WERI-Rb-1 (cell line): ENCODE data around the gene RAB7B.

Experiments
- DNase-seq: peaks from one replicate; pipeline ENCODE4 v3.0.0-alpha.2; 2020
- H3K27ac ChIP-seq: fragments of 250-450 bp; sonication (Bioruptor Pico); 2 replicates; pipeline ENCODE4 v1.5.1; 2020; ENCODE audit warnings: mild to moderate bottlenecking, moderate library complexity
- H3K27me3 ChIP-seq: fragments of 250-450 bp; sonication (Bioruptor Pico); 2 replicates; pipeline ENCODE4 v1.5.1; 2021; ENCODE audit warnings: mild to moderate bottlenecking, low read depth, moderate library complexity; ENCODE audit not compliant: insufficient read depth, severe bottlenecking
- H3K36me3 ChIP-seq: fragments of 250-450 bp; sonication (Bioruptor Pico); 2 replicates; pipeline ENCODE4 v1.5.1; 2020; ENCODE audit warnings: mild to moderate bottlenecking, moderate library complexity
- H3K4me3 ChIP-seq: 2 replicates; pipeline ENCODE4 v1.5.1; 2011; ENCODE audit warnings: low read depth, mild to moderate bottlenecking, control low read depth, low read length
- H3K9me3 ChIP-seq: fragments of 250-450 bp; sonication (Bioruptor Pico); 2 replicates; pipeline ENCODE4 v1.5.1; 2021; ENCODE audit warnings: mild to moderate bottlenecking, moderate library complexity; ENCODE audit not compliant: severe bottlenecking
- CTCF ChIP-seq: IDR thresholded peaks from 2 replicates; pipeline ENCODE4 v1.5.1; 2011; ENCODE audit warnings: low read depth, mild to moderate bottlenecking, control low read depth, inconsistent platforms, low read length

The RAB7B gene

GRCh38 chr1:205961991-205962820 lies 41.0 kb downstream of the RAB7B start:
- TF ChIP-seq CTCF = no peak
- H3K9me3 ChIP-seq = no peaks in the 10 kb centered on the region
- no peak overlapping the region for H3K27ac ChIP-seq
- no peak for DNase-seq
- H3K36me3 ChIP-seq = no peaks in the 10 kb centered on the region
- H3K4me3 ChIP-seq = no peak overlapping the region
- no peaks in the 10 kb centered on the region for H3K27me3 ChIP-seq

GRCh38 chr1:205961405-205961804 lies 41.8 kb downstream of the RAB7B start:
- no peaks in the 10 kb centered on the region for H3K9me3 ChIP-seq
- no peaks in the 10 kb centered on the region for H3K36me3 ChIP-seq
- DNase-seq = peak; percentile 61
- no peak overlapping the region for H3K27ac ChIP-seq
- no peak for TF ChIP-seq CTCF
- no peaks in the 10 kb centered on the region for H3K27me3 ChIP-seq
- no peak overlapping the region for H3K4me3 ChIP-seq

GRCh38 chr1:205959789-205960188 lies 43.4 kb downstream of the RAB7B start:
- H3K27me3 ChIP-seq = no peaks in the 10 kb centered on the region
- no peak overlapping the region for H3K4me3 ChIP-seq
- H3K9me3 ChIP-seq = no peaks in the 10 kb centered on the region
- no peak overlapping the region for H3K27ac ChIP-seq
- DNase-seq = no peak
- no peak for TF ChIP-seq CTCF
- no peaks in the 10 kb centered on the region for H3K36me3 ChIP-seq

GRCh38 chr1:205955499-205955898 lies 47.7 kb downstream of the RAB7B start:
- no peak for TF ChIP-seq CTCF
- no peak for DNase-seq

GRCh38 chr1:205954819-205955404 lies 48.3 kb downstream of the RAB7B start:
- peaks cover 6% of the 10 kb centered on the region for H3K9me3 ChIP-seq
- H3K4me3 ChIP-seq = no peak overlapping the region
- H3K27ac ChIP-seq = no peak overlapping the region
- no peak for DNase-seq
- no peaks in the 10 kb centered on the region for H3K36me3 ChIP-seq
- H3K27me3 ChIP-seq = no peaks in the 10 kb centered on the region
- TF ChIP-seq CTCF = no peak

More at GRCh38 chr1:205955499-205955898, 47.7 kb downstream of the RAB7B start:
- Histone ChIP-seq H3K9me3 (peaks cover 6% of the 10 kb centered on the region), H3K36me3 (no peaks in the 10 kb centered on the region), H3K27ac (no peak overlapping the region), H3K4me3 (no peak overlapping the region), H3K27me3 (no peaks in the 10 kb centered on the region)
